Gastroesophageal sphincter (tissue), 4 donors: ENCODE results near the gene C4orf36. TPM values are rescaled to one million over a fixed set of nuclear protein-coding genes. Genes with fewer than 3 reads are reported as not detected.

Experiments
- ATAC-seq: fragments of 150-250 bp; one replicate; pipeline ENCODE4 v1.9.1; 2016; ENCODE audit warnings: mild to moderate bottlenecking, moderate library complexity
- H3K27ac ChIP-seq, 4 donors: fragments of 200-600 bp; sonication (generic) in 3 of 4; 1 replicate in 3 of 4; 2 replicates in 1 of 4; pipeline ENCODE4 v1.5.1; 2016 to 2019
- H3K27me3 ChIP-seq: fragments of 200-600 bp; sonication (generic); one replicate; pipeline ENCODE4 v1.5.1; 2019
- H3K36me3 ChIP-seq, 2 donors: fragments of 200-600 bp; sonication (generic); one replicate each; pipeline ENCODE4 v1.5.1; 2019; ENCODE audit warnings: control low read depth in 1 of 2
- H3K4me1 ChIP-seq, 3 donors: fragments of 200-600 bp; sonication (generic); 1 replicate in 2 of 3; 2 replicates in 1 of 3; pipeline ENCODE4 v1.5.1; 2016 to 2019; ENCODE audit warnings: control low read depth in 2 of 3
- H3K4me3 ChIP-seq, 2 donors: fragments of 200-600 bp; sonication (generic); one replicate each; pipeline ENCODE4 v1.5.1; 2019; ENCODE audit warnings: mild to moderate bottlenecking in 1 of 2, moderate library complexity in 1 of 2
- H3K9me3 ChIP-seq, 3 donors: fragments of 200-600 bp; sonication (generic); one replicate each; pipeline ENCODE4 v1.5.1; 2017 to 2019; ENCODE audit warnings: control low read depth in 2 of 3
- CTCF ChIP-seq, 4 experiments: fragments of 200-600 bp in 2 of 4; fragments of 450-650 bp in 2 of 4; sonication (generic) in 1 of 4; IDR thresholded peaks; one replicate each; pipeline ENCODE4 v1.5.1; 2017 to 2019; ENCODE audit warnings: antibody characterized with exemption in 4 of 4, mild to moderate bottlenecking in 2 of 4, moderate library complexity in 2 of 4
- EP300 ChIP-seq: sonication (generic); formaldehyde crosslinking; IDR thresholded peaks from one replicate; pipeline ENCODE4 v1.6.1; 2017; ENCODE audit warnings: antibody characterized with exemption, mild to moderate bottlenecking
- POLR2A ChIP-seq, 2 donors: fragments of 450-650 bp; IDR thresholded peaks; one replicate each; pipeline ENCODE4 v1.6.1; 2017; ENCODE audit warnings: antibody characterized with exemption in 2 of 2, mild to moderate bottlenecking in 2 of 2, moderate library complexity in 1 of 2
- POLR2AphosphoS5 ChIP-seq: sonication (generic); formaldehyde crosslinking; IDR thresholded peaks from one replicate; pipeline ENCODE4 v1.6.1; 2017; ENCODE audit warnings: antibody characterized with exemption
- WGBS, 2 donors: methylation state at CpG; one replicate each; pipeline ENCODE4 v1.1.5; 2018; ENCODE audit warnings: low coverage in 1 of 2; 5-methylcytosine and 5-hydroxymethylcytosine counted together
- total RNA-seq, 4 donors: library from RNA; depleted of rRNA; stranded (reverse); fragments of >200 nt; gene quantifications; one replicate each; pipeline ENCODE4 v1.1.0, GENCODE V29; 2016

The C4orf36 gene
- total RNA-seq, 4 donors from 2014 or later, result not detected

GRCh38 chr4:86910820-86911684 lies 18.8 kb upstream of the C4orf36 start:
- no peak overlapping the region for H3K27ac ChIP-seq
- no peaks in the 10 kb centered on the region for H3K9me3 ChIP-seq
- peaks cover 0 to 17% (median 0%) of the 10 kb centered on the region in 3 donors for H3K4me1 ChIP-seq
- TF ChIP-seq EP300, result no peak
- TF ChIP-seq POLR2AphosphoS5, result no peak
- TF ChIP-seq POLR2A (IDR thresholded peaks at IDR 0.05), result no peak
- TF ChIP-seq CTCF (IDR thresholded peaks at IDR 0.05), result no peak
- no peak for ATAC-seq
- H3K4me3 ChIP-seq, result no peak overlapping the region
- WGBS, 2 donors, result 69 to 79% methylated on average over 3 to 7 of the region's 7 CpGs
- H3K27me3 ChIP-seq, result no peaks in the 10 kb centered on the region
- no peaks in the 10 kb centered on the region for H3K36me3 ChIP-seq

- H3K27me3 ChIP-seq, result no peaks in the 10 kb centered on the region
- TF ChIP-seq EP300 (no peak), POLR2AphosphoS5 (no peak), CTCF (IDR thresholded peaks at IDR 0.05) (no peak), POLR2A (IDR thresholded peaks at IDR 0.05) (no peak)
- H3K4me1 ChIP-seq, result peaks cover 0 to 17% (median 0%) of the 10 kb centered on the region in 3 donors
- WGBS, 2 donors, result 70 to 85% methylated on average over 2 to 5 of the region's 5 CpGs
- no peak overlapping the region for H3K27ac ChIP-seq
- no peaks in the 10 kb centered on the region for H3K36me3 ChIP-seq
- ATAC-seq, result no peak
- H3K9me3 ChIP-seq, result no peaks in the 10 kb centered on the region
- no peak overlapping the region for H3K4me3 ChIP-seq
Observed at GRCh38 chr4:86910369-86910768, 18.1 kb upstream of the C4orf36 start.

- H3K4me3 ChIP-seq, result no peak overlapping the region
- no peaks in the 10 kb centered on the region for H3K36me3 ChIP-seq
- H3K27me3 ChIP-seq, result no peaks in the 10 kb centered on the region
- 82 to 83% methylated on average over 5 to 7 of the region's 8 CpGs for WGBS, 2 donors
- H3K27ac ChIP-seq, result no peak overlapping the region
- H3K4me1 ChIP-seq, result peaks cover 0 to 18% (median 0%) of the 10 kb centered on the region in 3 donors
- TF ChIP-seq CTCF (IDR thresholded peaks at IDR 0.05) (no peak), POLR2A (IDR thresholded peaks at IDR 0.05) (no peak), EP300 (no peak), POLR2AphosphoS5 (no peak)
- no peaks in the 10 kb centered on the region for H3K9me3 ChIP-seq
- no peak for ATAC-seq
Observed at GRCh38 chr4:86909546-86910295, 17.5 kb upstream of the C4orf36 start.

- TF ChIP-seq CTCF (IDR thresholded peaks at IDR 0.05), result no peak
- no peak for TF ChIP-seq POLR2A (IDR thresholded peaks at IDR 0.05)
- TF ChIP-seq POLR2AphosphoS5, result no peak
- TF ChIP-seq EP300, result no peak
- H3K4me1 ChIP-seq, result peaks cover 0 to 29% (median 0%) of the 10 kb centered on the region in 3 donors
- H3K4me3 ChIP-seq, result no peak overlapping the region
- peak overlapping the region in 3 of 4 donors; percentile 30 to 43 (median 39) for H3K27ac ChIP-seq
- no peaks in the 10 kb centered on the region for H3K27me3 ChIP-seq
- 0 to 9% methylated on average over 2 of the region's 2 CpGs for WGBS, 2 donors
- ATAC-seq, result no peak
- H3K36me3 ChIP-seq, result no peaks in the 10 kb centered on the region
- no peaks in the 10 kb centered on the region for H3K9me3 ChIP-seq
Observed at GRCh38 chr4:86908251-86908657, 16.0 kb upstream of the C4orf36 start.
